HG03095 (cell line): ENCODE data around the gene HERC5.
A peak's percentile ranks its signal among the peaks of the same experiment; 100 is the strongest.
"Not testable (repeated sequence)": the region's sequence is repeated elsewhere in the genome, so short reads cannot be mapped to it uniquely, and the experiment has no call there.

ENCODE experiments used
- ATAC-seq: cut with Tn5 transposase; IDR thresholded peaks from one replicate; pipeline ENCODE4 v1.9.1; 2021; ENCODE audit warnings: moderate library complexity; ENCODE audit not compliant: unreplicated experiment

Gene HERC5

DNA sequence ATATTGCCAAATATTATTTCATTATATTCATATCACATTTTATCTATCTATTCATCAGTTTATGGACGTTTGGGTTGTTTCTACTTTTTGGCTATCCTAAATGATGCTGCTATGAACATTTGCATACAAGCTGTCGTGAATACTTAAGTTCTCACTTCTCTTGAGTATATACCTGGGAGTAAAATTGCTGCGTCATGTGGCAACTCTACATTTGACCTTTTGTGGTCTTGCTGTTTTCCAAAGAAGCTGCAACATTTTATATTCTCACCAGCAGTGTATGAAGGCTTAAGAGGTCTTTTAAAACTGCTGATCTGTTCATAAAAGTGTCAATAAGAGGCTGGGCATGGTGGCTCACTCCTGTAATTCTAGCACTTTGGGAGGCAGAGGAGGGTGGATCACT is 60.9 kb downstream of the HERC5 start:
- ATAC-seq = no peak

DNA sequence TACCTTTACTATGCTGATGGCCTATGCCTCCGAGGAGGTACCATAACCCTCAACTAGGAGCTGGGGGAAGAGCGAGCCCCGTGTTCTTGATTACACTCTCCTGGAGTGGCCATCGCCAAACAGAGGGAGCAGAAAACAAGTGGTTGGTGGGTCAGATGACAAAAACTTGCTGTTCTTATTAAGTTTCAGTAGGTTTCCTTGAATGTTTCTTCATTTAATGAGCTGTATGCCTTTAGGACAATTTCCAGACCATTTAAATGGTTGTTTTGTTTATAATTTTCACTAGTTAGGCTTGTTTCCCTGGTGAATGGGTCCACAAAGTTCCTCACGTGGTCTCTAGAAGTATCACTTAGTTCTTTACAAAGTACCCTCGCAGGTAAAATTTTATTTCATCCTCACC is 62.0 kb downstream of the HERC5 start:
- ATAC-seq = no peak

- no peak for ATAC-seq
Observed at GRCh38 chr4:88522702-88523324, 65.9 kb downstream of the HERC5 start.

DNA sequence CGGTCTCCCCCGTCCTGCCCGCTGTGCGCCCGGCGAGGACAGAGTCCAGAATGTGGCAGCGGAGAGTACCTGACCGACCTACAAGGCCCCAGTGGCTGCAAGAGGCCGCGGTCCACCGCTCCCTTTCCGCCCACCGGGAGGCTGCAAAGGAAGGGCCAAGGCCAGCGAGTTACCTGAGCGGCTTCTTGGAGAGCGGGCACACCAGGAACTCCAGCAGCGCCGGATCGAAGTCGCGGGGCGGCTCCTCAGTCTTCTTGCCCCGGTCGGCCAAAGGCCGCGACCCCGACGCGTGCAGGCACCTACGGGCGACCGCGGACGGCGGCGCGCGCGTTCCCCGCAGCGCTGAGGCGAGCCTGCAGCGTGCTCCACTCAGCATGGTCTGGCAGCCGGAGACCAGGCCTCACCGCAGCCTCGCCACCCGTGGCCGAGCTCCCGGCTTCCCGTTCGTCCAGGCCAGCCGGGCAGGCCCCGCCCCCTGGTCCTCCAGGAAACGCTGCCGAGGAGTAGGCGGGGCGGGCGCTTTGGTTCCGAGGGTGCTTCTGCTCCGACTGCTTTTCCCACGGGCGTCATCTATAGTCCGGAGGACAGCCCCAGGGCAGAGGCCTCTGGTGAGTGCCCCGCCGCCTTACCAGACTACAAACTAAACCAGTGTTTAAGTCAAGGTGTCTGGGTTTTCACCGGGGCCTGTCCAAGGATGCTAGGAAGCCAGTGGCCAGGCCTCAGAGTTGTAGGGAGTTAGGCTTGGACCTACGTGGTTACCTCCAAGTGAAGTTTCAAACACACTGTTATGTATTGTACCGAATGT is 66.6 kb downstream of the HERC5 start, which contains the start of gene PYURF:
Gene PYURF (minus strand): TSS at position 452 of the 805 bp plus-strand sequence. CDS start 76 bp downstream, at position 376.
- ATAC-seq = peak; percentile 83

- no peak for ATAC-seq
Observed at GRCh38 chr4:88524171-88524570, 67.3 kb downstream of the HERC5 start.

- no peak for ATAC-seq
Observed at GRCh38 chr4:88526221-88526815, 69.4 kb downstream of the HERC5 start.

DNA sequence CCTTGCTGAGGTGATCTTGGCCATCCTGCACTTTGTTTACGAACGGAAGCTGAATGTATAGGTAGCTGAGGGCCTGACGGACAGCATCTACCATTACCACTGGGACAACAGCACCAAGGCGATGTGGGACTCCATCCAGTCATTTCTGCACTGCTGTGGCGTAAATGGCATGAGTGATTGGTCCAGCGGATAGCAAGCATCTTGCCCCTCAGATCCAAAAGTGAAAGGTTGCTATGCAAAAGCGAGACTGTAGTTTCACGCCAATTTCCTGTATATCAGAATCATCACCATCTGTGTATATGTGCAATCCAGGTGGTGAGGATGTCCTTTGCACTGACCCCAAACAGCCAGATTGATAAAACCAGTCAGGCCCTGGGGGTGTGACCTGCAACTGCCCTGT is 70.9 kb downstream of the HERC5 start:
- ATAC-seq = peak; percentile 38

GRCh38 chr4:88528861-88529260 is 71.9 kb downstream of the HERC5 start:
- no peak for ATAC-seq

GRCh38 chr4:88531549-88531948 is 74.6 kb downstream of the HERC5 start:
- no peak for ATAC-seq

GRCh38 chr4:88533088-88533790 is 76.3 kb downstream of the HERC5 start:
- no peak for ATAC-seq

DNA sequence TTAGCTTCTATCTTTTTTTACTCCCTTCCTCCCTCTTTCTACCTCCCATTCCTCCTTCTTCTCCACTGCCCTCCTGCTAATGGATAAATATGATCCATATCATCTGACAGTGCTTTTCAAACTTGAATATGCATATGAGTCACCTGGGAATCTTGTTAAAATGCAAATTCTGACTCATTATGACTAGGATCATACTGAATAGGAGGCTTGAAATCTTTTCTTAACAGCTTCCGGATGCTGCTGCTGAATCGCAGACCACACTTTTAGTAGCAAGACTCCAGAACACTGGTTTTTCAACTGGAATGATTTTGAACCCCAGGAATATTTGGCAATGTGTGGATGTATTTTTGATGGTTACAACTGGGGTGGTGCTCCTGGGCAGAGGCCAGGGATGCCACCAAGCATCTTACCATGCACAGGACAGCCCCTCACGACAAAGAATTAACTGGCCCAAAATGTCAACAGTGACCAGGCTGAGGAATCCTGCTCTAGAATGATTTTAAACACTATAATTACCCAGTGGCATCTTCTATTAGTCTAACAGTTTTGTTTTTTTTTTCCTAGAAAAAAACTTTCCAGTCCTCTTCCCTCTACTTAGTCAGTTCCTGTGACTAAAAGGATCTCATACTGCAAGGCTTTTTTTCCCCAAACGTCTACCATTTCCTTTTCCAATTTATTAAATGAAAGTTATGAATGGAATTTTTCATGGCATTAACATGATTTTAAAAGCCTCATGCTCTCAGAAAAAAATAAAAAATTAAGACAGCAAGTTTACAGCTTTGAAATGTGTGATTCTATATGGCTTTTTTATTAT is 77.2 kb downstream of the HERC5 start:
- no peak for ATAC-seq

DNA sequence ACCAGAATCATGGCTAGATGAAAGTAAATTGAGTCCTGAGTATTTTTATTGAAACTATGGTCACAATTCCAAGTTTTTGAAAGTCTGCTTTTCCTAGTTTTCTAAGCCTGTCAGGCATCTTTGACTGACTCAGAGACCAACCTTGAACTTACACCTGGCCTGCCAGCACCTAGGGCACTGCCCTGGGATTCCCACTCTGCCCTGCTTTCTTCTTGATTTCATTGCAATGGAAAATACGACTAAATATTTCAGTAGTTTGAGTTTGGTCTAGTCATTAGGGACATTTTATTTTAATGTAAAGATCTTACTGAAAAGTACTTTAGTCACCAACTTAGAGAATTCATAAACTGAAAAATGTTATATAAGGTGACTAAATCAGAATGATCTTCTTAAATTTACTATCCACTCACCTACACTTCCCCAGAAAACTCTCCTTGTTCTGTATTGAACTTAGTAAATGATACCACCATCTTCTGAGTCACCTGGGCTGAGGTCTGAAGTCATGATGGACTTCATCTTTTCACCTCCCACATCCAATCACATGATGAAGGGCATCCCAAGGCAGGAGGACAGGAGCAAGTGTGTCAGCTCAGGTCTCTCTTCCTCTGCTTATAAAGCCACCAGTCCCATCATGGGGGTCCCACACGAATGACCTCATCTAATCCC is 78.3 kb downstream of the HERC5 start:
- no peak for ATAC-seq

- no peak for ATAC-seq
Observed at GRCh38 chr4:88537709-88538108, 80.8 kb downstream of the HERC5 start.

DNA sequence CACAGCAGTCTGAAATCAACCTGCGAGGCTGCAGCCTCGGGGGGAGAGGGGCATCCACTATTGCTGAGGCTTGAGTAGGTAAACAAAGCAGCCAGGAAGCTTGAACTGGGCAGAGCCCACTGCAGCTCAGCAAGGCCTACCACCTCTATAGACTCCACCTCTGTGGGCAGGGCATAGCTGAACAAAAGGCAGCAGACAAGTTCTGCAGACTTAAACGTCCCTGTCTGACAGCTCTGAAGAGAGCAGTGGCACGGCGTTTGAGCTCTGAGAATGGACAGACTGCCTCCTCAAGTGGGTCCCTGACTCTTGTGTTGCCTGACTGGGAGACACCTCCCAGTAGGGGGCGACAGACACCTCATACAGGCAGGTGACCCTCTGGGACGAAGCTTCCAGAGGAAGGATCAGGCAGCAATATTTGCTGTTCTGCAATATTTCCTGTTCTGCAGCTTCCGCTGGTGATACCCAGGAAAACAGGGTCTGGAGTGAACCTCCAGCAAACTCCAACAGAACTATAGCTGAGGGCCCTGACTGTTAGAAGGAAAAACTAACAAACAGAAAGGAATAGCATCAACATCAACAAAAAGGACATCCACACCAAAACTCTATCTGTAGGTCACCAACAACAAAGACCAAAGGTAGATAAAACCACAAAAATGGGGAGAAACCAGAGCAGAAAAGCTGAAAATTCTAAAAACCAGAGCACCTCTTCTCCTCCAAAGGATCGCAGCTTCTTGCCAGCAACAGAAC is 82.6 kb downstream of the HERC5 start:
- not testable (repeated sequence) for ATAC-seq

DNA sequence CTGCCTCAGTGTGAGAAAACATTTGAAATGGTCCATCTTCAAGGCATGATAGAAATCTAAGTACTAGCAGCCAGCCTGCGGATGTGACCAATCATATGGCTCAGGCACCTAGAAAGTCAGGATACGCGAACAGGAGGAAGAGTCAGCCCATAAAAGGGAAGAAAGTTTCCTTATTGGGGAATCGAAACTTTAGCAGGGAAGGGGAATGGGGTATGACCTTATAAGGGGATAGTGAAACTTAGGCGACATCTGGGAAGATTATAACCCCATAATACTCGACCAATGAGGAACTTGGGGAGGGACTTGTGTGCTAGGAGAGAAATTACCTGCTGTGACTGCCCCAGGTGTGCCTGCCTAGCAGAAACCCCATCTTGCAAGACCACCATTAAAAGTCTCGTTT is 92.9 kb downstream of the HERC5 start:
- no peak for ATAC-seq
